OCI-LY1 (cell line): Measurements from ENCODE around the gene BDKRB1.

ENCODE experiments used
- CTCF ChIP-seq: fragments of 200-600 bp; sonication (generic), shearing (Covaris generic); IDR thresholded peaks from 2 replicates; pipeline ENCODE4 v1.5.1; 2017; ENCODE audit warnings: mild to moderate bottlenecking, antibody characterized with exemption, low read length, moderate library complexity, mixed read lengths
- EZH2 ChIP-seq: fragments of 200-600 bp; sonication (generic), shearing (Covaris generic); IDR thresholded peaks from 2 replicates; pipeline ENCODE4 v1.8.0; 2017; ENCODE audit warnings: borderline replicate concordance, mixed run types, mild to moderate bottlenecking, antibody characterized with exemption, low read length, moderate library complexity, mixed read lengths

- TF ChIP-seq CTCF (no peak), EZH2 (no peak)
Measured at GRCh38 chr14:96267916-96268315, 11.9 kb downstream of the BDKRB1 start.
